Pons (tissue), 1 donor: ENCODE results near the gene IFNW1.

ENCODE experiments used
- DNase-seq: peaks from one replicate; pipeline ENCODE4 v3.0.0-alpha.2; 2016; ENCODE audit warnings: low spot score

The IFNW1 gene

GRCh38 chr9:21110708-21111576 lies 30.7 kb downstream of the IFNW1 start:
- DNase-seq = peak; percentile 89

GRCh38 chr9:21104787-21105186 lies 36.8 kb downstream of the IFNW1 start:
- DNase-seq = peak; percentile 56

- DNase-seq = no peak
Measured at GRCh38 chr9:21102305-21102704, 39.3 kb downstream of the IFNW1 start.

- DNase-seq = no peak
Measured at GRCh38 chr9:21097817-21098216, 43.8 kb downstream of the IFNW1 start.

GRCh38 chr9:21096901-21097255 lies 44.8 kb downstream of the IFNW1 start:
- no peak for DNase-seq

- DNase-seq = peak; percentile 71
Measured at GRCh38 chr9:21096172-21096900, 45.3 kb downstream of the IFNW1 start.

- no peak for DNase-seq
Measured at GRCh38 chr9:21095561-21095960, 46.1 kb downstream of the IFNW1 start.
